WERI-Rb-1 (cell line): Measurements from ENCODE around the gene ETFA.

Experiments
- DNase-seq: peaks from one replicate; pipeline ENCODE4 v3.0.0-alpha.2; 2020
- H3K27ac ChIP-seq: fragments of 250-450 bp; sonication (Bioruptor Pico); 2 replicates; pipeline ENCODE4 v1.5.1; 2020; ENCODE audit warnings: mild to moderate bottlenecking, moderate library complexity
- H3K27me3 ChIP-seq: fragments of 250-450 bp; sonication (Bioruptor Pico); 2 replicates; pipeline ENCODE4 v1.5.1; 2021; ENCODE audit warnings: mild to moderate bottlenecking, low read depth, moderate library complexity; ENCODE audit not compliant: insufficient read depth, severe bottlenecking
- H3K36me3 ChIP-seq: fragments of 250-450 bp; sonication (Bioruptor Pico); 2 replicates; pipeline ENCODE4 v1.5.1; 2020; ENCODE audit warnings: mild to moderate bottlenecking, moderate library complexity
- H3K4me3 ChIP-seq: 2 replicates; pipeline ENCODE4 v1.5.1; 2011; ENCODE audit warnings: low read depth, mild to moderate bottlenecking, control low read depth, low read length
- H3K9me3 ChIP-seq: fragments of 250-450 bp; sonication (Bioruptor Pico); 2 replicates; pipeline ENCODE4 v1.5.1; 2021; ENCODE audit warnings: mild to moderate bottlenecking, moderate library complexity; ENCODE audit not compliant: severe bottlenecking
- TF ChIP-seq, protein P1 (sequence below): IDR thresholded peaks from 2 replicates; pipeline ENCODE4 v1.5.1; 2011; ENCODE audit warnings: low read depth, mild to moderate bottlenecking, control low read depth, inconsistent platforms, low read length

The ETFA gene

DNA sequence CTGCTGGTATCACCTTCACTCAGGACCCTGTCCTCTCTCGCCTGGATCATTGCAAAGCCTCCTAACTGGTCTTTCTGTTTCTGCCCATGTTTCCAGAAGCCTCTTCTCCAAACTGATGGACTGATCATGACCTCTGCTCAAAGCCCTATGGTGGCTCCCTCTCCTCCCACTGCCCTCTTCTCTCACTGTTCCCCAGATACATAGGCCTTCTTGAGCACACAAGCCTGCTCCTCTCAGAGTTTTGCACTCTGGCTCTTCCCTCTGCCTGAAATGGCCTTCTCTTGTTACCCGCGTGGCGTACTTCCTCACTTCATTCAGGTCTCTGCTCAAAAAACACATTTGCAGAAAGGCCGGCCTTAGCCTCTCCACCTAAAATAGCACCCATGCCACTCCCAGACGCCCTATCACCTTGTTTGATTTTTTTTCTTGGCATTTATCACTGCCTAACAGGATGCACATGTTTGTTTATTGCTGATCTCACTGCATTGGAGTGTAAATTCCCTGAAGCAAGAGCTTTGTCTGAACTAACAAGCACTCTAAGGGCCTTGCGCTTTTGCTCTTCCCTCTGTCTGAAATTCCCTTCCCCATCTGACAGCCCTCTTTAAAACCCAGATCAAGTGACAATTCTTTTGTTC lies 1.4 kb upstream of the ETFA start:
- TF ChIP-seq, protein P1, sequence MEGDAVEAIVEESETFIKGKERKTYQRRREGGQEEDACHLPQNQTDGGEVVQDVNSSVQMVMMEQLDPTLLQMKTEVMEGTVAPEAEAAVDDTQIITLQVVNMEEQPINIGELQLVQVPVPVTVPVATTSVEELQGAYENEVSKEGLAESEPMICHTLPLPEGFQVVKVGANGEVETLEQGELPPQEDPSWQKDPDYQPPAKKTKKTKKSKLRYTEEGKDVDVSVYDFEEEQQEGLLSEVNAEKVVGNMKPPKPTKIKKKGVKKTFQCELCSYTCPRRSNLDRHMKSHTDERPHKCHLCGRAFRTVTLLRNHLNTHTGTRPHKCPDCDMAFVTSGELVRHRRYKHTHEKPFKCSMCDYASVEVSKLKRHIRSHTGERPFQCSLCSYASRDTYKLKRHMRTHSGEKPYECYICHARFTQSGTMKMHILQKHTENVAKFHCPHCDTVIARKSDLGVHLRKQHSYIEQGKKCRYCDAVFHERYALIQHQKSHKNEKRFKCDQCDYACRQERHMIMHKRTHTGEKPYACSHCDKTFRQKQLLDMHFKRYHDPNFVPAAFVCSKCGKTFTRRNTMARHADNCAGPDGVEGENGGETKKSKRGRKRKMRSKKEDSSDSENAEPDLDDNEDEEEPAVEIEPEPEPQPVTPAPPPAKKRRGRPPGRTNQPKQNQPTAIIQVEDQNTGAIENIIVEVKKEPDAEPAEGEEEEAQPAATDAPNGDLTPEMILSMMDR: no peak
- DNase-seq: no peak
- no peaks in the 10 kb centered on the region for H3K27me3 ChIP-seq
- no peak overlapping the region for H3K4me3 ChIP-seq
- H3K27ac ChIP-seq: no peak overlapping the region; the same call in 1 of the 2 replicates
- H3K9me3 ChIP-seq: no peaks in the 10 kb centered on the region
- H3K36me3 ChIP-seq: peaks cover 17% of the 10 kb centered on the region

DNA sequence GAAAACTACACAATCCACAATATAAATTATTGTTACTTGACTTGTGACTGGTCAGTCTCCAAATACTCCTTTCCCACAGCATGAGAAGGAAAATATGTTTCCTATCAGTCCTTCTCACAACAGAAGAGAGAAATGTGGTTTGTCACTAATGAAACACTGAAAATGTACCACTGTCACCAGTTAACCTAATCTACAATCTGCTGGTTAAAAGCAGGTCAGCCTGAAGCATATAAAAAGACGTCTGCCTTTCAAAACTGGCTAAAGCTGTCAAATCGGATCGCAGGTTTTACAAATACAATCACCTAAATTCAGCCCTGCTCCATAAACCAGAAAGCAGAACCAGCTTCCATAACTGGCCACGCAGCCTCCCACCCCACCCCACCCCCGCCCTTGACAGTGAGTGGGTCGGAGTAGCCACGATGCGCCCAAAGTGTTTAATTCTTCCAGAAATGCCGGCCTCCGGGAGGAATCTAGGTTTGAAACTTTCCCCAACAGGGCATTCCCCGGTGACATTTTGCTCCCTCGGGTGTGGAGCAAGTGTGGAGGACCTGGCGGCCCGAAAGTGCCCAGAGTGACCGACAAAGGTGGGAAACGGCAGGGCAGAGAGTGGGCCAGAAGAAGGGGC lies 682 bp downstream of the ETFA start:
- Histone ChIP-seq H3K27me3 (no peaks in the 10 kb centered on the region), H3K4me3 (peak overlapping the region; percentile 92), H3K27ac (peak overlapping the region; percentile 93), H3K9me3 (no peaks in the 10 kb centered on the region), H3K36me3 (peaks cover 17% of the 10 kb centered on the region)
- TF ChIP-seq, protein P1: no peak
- no peak for DNase-seq

- Histone ChIP-seq H3K4me3 (peak overlapping the region; percentile 92), H3K27ac (no peak overlapping the region), H3K9me3 (no peaks in the 10 kb centered on the region), H3K36me3 (peaks cover 17% of the 10 kb centered on the region), H3K27me3 (no peaks in the 10 kb centered on the region)
- DNase-seq: no peak
- TF ChIP-seq, protein P1: no peak
These were observed 1.5 kb downstream of the ETFA start for GRCh38 chr15:76309601-76310330.

DNA sequence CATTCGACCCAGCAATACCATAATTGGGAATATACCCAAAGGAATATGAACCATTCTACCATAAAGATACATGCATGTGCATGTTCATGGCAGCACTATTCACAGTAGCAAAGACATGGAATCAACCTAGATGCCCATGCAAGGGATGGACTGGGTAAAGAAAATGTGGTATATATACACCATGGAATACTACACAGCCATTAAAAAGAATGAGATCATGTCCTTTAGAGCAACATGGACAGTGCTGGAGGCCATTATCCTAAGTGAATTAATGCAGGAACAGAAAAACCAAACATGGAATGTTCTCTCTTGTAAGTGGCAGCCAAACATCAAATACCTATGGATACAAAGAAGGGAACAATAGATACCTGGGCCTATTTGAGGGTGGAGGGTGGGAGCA lies 7.4 kb downstream of the ETFA start:
- no peak for DNase-seq
- peaks cover 9% of the 10 kb centered on the region for H3K36me3 ChIP-seq
- H3K4me3 ChIP-seq: no peak overlapping the region
- no peaks in the 10 kb centered on the region for H3K27me3 ChIP-seq
- TF ChIP-seq, protein P1: no peak
- no peaks in the 10 kb centered on the region for H3K9me3 ChIP-seq
- H3K27ac ChIP-seq: no peak overlapping the region

DNA sequence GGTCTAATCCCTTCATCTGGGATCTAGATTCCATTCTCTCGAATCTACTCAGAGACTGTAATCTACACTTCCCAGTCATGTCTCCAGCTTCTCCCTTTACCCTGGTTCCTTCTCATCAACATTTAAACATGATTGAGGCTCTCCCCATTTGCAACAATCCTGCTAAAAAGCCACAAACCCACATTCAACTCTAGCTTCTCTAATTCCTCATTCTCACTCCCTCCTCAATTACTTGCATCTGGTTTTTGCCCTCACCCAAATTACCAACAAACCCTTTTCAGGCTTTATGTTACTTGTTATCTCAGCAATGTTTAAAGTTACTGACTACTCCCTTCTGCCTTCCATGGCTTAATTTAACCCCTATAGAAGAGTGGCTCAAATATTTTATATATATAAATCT lies 11.5 kb downstream of the ETFA start:
- no peak for DNase-seq
- H3K4me3 ChIP-seq: no peak overlapping the region
- no peak overlapping the region for H3K27ac ChIP-seq
- no peaks in the 10 kb centered on the region for H3K27me3 ChIP-seq
- TF ChIP-seq, protein P1: no peak
- H3K36me3 ChIP-seq: no peaks in the 10 kb centered on the region; the same call in 1 of the 2 replicates
- no peaks in the 10 kb centered on the region for H3K9me3 ChIP-seq
